Kidney (tissue), 14 donors: Measurements from ENCODE around the gene PIP5K1B. TPM values are rescaled to one million over a fixed set of nuclear protein-coding genes. Genes with fewer than 3 reads are reported as not detected.

Experiments used
- DNase-seq, 5 donors: peaks; one replicate each; pipeline ENCODE4 v3.0.0-alpha.2; 2013 to 2020
- FAIRE-seq: peaks from 2 replicates; lab custom pipeline; 2012; peaks lifted over from hg19 to GRCh38; lab: Jason Lieb, UNC
- H3K27ac ChIP-seq, 2 donors: one replicate each; pipeline ENCODE4 v1.7.0; 2013; ENCODE audit warnings: low read depth in 2 of 2, low read length in 2 of 2, inconsistent platforms in 1 of 2
- H3K27me3 ChIP-seq: one replicate; pipeline ENCODE4 v1.7.1; 2013; ENCODE audit warnings: low read length, inconsistent platforms; ENCODE audit not compliant: control insufficient read depth, insufficient read depth
- H3K36me3 ChIP-seq, 3 donors: one replicate each; pipeline versions ENCODE4 v1.7.0 to v1.7.1; 2013; ENCODE audit warnings: low read length in 3 of 3, control low read depth in 1 of 3, inconsistent platforms in 1 of 3; ENCODE audit not compliant: insufficient read depth in 3 of 3, control insufficient read depth in 2 of 3
- H3K4me1 ChIP-seq, 3 donors: one replicate each; pipeline versions ENCODE4 v1.7.0 to v1.7.1; 2013; ENCODE audit warnings: low read length in 3 of 3, inconsistent platforms in 1 of 3, low read depth in 1 of 3; ENCODE audit not compliant: control insufficient read depth in 2 of 3, insufficient read depth in 2 of 3
- H3K4me3 ChIP-seq, 3 donors: one replicate each; pipeline versions ENCODE4 v1.7.0 to v1.8.1; 2013; ENCODE audit warnings: low read length in 3 of 3, control low read depth in 1 of 3, inconsistent platforms in 1 of 3
- H3K9ac ChIP-seq, 3 donors: one replicate each; pipeline versions ENCODE4 v1.7.0 to v1.7.1; 2013; ENCODE audit warnings: low read length in 3 of 3, control low read depth in 1 of 3, inconsistent platforms in 1 of 3
- H3K9me3 ChIP-seq, 3 donors: one replicate each; pipeline versions ENCODE4 v1.7.0 to v1.7.1; 2013; ENCODE audit warnings: low read length in 3 of 3, control low read depth in 1 of 3, inconsistent platforms in 1 of 3; ENCODE audit not compliant: control insufficient read depth in 2 of 3, insufficient read depth in 1 of 3
- intact Hi-C: fragments of 100-400 bp; cut with DNase I; formaldehyde crosslinking; loops from one replicate; pipeline ENCODE4 v1.11.1; 2022
- polyA plus RNA-seq: library from polyadenylated mRNA; stranded (reverse); fragments of 350-450 nt; fragmentation: Illumina TruSeq; extraction: RNeasy Lipid Tissue Mini Kit (QIAGEN cat#74804); gene quantifications from one replicate; pipeline ENCODE4 v1.2.3, GENCODE V29; 2014; ENCODE audit warnings: low read depth, low replicate concordance; ENCODE audit not compliant: insufficient read depth
- total RNA-seq: library from RNA; stranded (reverse); fragmentation: NEBNext Ultra II Directional; extraction: Animal tissue kit (Norgen Biotek cat#: 25700); gene quantifications from one replicate; pipeline ENCODE4 v1.2.1, GENCODE V29; 2021
- TF ChIP-seq, protein P1 (sequence below): IDR thresholded peaks from 3 replicates; pipeline ENCODE4 v1.5.1; 2012; ENCODE audit warnings: mild to moderate bottlenecking, moderate library complexity, borderline replicate concordance; ENCODE audit not compliant: insufficient read depth; ENCODE audit errors: extremely low read depth
- donor health status: control.
- donor health status: control.
- donor health status: control.
- donor health status: control.
- donor health status: control.
- donor health status: DM: yes; HTN: yes; CAD: no.
- donor health status: Normal renal cell carcinoma (clear cell type).

PIP5K1B gene
- total and polyA plus RNA-seq, 2 donors from 2014 or later: 9.4 to 10.1 TPM

DNA sequence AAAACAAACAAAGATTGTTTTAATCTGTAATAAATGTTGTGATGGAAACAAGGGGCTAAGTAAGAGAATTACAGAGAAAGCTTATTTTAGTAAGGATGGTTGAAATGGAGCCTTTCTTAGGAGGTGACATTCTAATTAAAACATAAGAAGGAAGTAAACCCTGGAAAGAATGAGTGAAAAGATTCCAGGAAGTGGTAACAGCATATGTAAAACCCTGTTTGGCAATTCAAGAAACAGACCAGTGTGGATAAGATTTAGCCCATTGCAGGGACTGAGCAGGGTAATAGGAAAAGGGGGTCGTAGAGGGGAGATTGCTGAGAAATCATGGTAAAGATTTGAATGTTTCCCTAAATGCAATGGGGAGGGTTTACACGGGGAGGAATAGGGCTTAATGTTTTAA is 21.6 kb upstream of the PIP5K1B start:
- Histone ChIP-seq H3K27me3 (no peaks in the 10 kb centered on the region), H3K9me3 (no peaks in the 10 kb centered on the region), H3K9ac (no peak overlapping the region), H3K36me3 (no peaks in the 10 kb centered on the region), H3K4me3 (no peak overlapping the region), H3K4me1 (no peaks in the 10 kb centered on the region), H3K27ac (no peak overlapping the region)
- intact Hi-C loops: no loop called here
- TF ChIP-seq, protein P1, sequence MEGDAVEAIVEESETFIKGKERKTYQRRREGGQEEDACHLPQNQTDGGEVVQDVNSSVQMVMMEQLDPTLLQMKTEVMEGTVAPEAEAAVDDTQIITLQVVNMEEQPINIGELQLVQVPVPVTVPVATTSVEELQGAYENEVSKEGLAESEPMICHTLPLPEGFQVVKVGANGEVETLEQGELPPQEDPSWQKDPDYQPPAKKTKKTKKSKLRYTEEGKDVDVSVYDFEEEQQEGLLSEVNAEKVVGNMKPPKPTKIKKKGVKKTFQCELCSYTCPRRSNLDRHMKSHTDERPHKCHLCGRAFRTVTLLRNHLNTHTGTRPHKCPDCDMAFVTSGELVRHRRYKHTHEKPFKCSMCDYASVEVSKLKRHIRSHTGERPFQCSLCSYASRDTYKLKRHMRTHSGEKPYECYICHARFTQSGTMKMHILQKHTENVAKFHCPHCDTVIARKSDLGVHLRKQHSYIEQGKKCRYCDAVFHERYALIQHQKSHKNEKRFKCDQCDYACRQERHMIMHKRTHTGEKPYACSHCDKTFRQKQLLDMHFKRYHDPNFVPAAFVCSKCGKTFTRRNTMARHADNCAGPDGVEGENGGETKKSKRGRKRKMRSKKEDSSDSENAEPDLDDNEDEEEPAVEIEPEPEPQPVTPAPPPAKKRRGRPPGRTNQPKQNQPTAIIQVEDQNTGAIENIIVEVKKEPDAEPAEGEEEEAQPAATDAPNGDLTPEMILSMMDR: no peak
- DNase-seq: no peak
- no peak for FAIRE-seq

DNA sequence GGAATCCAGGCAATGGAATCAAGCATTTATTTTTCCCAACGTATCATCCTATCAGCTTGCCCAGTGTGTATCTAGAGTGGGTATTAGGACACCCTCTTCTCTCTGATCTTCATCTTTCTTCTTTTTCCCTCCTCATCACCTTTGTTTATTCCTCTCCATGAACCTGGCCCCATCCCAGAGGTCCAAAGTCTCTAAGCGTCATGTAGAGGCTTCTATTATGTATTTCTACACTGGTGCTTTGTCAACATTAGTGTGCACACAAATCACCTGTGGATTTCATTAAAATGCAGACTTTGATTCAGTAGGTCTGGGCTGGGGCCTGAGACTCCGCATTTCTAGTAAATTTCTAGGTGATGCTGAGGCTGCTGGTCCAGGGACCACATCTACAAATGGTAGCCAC is 19.8 kb upstream of the PIP5K1B start:
- FAIRE-seq: no peak
- intact Hi-C loops: no loop called here

DNA sequence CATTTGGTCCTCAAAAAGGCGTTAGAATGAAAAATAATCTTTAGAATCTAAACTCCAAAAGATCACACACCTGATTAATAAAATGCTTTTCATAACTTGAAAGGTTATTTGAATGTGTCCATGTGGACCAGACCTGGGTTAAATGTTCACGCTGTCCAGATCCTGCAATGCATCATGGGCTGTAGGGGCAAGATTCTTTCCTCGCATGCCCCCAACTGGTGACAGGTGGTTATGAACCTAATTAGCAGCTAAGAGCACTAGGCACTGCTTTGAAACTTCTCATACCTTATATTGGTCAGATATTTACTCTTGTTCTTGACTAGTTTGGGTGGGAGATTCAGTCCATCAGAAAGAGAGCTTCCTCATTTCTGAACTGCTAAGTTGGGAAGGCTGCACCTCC is 19.3 kb upstream of the PIP5K1B start:
- Histone ChIP-seq H3K4me3 (no peak overlapping the region), H3K36me3 (no peaks in the 10 kb centered on the region), H3K27ac (no peak overlapping the region), H3K9me3 (no peaks in the 10 kb centered on the region), H3K9ac (no peak overlapping the region), H3K4me1 (no peaks in the 10 kb centered on the region), H3K27me3 (no peaks in the 10 kb centered on the region)
- TF ChIP-seq, protein P1: peak; percentile 51
- peak in 1 of 5 donors; percentile 26 for DNase-seq
- intact Hi-C loops: no loop called here
- peak; percentile 8 for FAIRE-seq

More for the DNA sequence above, 19.8 kb upstream of the PIP5K1B start:
- no peak overlapping the region for H3K9ac ChIP-seq
- no peaks in the 10 kb centered on the region for H3K27me3 ChIP-seq
- no peak overlapping the region for H3K4me3 ChIP-seq
- H3K27ac ChIP-seq: no peak overlapping the region
- no peaks in the 10 kb centered on the region for H3K36me3 ChIP-seq
- no peaks in the 10 kb centered on the region for H3K9me3 ChIP-seq
- TF ChIP-seq, protein P1: no peak
- no peaks in the 10 kb centered on the region for H3K4me1 ChIP-seq
- DNase-seq: no peak

DNA sequence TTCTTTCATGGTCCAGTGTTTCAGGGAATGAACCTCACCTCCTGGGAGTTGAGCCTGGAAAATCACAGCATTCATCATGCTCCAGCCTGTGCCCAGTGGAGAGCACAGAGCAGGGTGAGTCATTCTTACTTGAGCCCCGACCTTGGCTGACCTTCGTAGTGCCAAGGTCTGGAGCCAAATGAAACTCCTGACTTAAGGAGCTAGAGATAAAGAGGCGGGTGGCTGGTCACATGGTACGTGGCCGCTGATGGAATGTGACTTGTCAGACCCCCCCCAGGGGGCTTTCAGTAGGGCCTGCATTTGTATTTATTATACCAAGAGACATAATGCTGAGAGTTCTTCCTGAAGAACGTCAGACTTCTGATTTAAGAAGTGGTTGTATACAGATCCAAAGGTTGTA is 15.0 kb upstream of the PIP5K1B start:
- intact Hi-C loops: no loop called here
- no peak for FAIRE-seq
- no peaks in the 10 kb centered on the region for H3K36me3 ChIP-seq

More for the DNA sequence above, 15.0 kb upstream of the PIP5K1B start:
- H3K4me3 ChIP-seq: no peak overlapping the region
- no peak overlapping the region for H3K9ac ChIP-seq
- TF ChIP-seq, protein P1: no peak
- H3K9me3 ChIP-seq: no peaks in the 10 kb centered on the region
- no peaks in the 10 kb centered on the region for H3K4me1 ChIP-seq
- DNase-seq: peak in 2 of 5 donors; percentile 16 to 69
- peak overlapping the region in 1 of 2 donors; percentile 74 for H3K27ac ChIP-seq
- H3K27me3 ChIP-seq: no peaks in the 10 kb centered on the region
